ENCODE measurements around the gene MRPS6. TPM values are rescaled to one million over a fixed set of nuclear protein-coding genes. Genes with fewer than 3 reads are reported as not detected.

MRPS6 gene
- total RNA-seq, 1 experiment from 2014 or later, result 56.8 TPM

- Histone ChIP-seq H3K27me3 (ENCODE audit: low read length) (no peaks in the 10 kb centered on the region), H3K4me3 (ENCODE audit: low read length) (no peak overlapping the region), H3K27ac (ENCODE audit: low read length) (no peak overlapping the region), H3K4me2 (ENCODE audit: low read depth, low read length, poor library complexity, severe bottlenecking) (no peak overlapping the region), H3K9me2 (replicated peaks; ENCODE audit: insufficient read depth, low read length) (no peaks in the 10 kb centered on the region), H2AFZ (ENCODE audit: low read length) (no peak overlapping the region), H3K79me2 (ENCODE audit: low read length) (no peaks in the 10 kb centered on the region), H3K4me1 (ENCODE audit: low read length) (no peaks in the 10 kb centered on the region), H3K9ac (ENCODE audit: low read length) (no peak overlapping the region), H3K36me3 (ENCODE audit: insufficient read depth, low read length) (no peaks in the 10 kb centered on the region; the same call in 1 of the 2 replicates), H3K9me3 (ENCODE audit: low read length) (peaks cover 42% of the 10 kb centered on the region), H4K20me1 (ENCODE audit: insufficient read depth, low read depth, low read length) (no peaks in the 10 kb centered on the region)
- no peak for DNase-seq
Observed at GRCh38 chr21:34170886-34171285, 97.5 kb downstream of the MRPS6 start.

- H3K9me3 ChIP-seq (ENCODE audit: low read length), result peaks cover 15% of the 10 kb centered on the region
- H3K4me2 ChIP-seq (ENCODE audit: low read depth, low read length, poor library complexity, severe bottlenecking), result no peak overlapping the region
- no peaks in the 10 kb centered on the region for H3K27me3 ChIP-seq (ENCODE audit: low read length)
- no peaks in the 10 kb centered on the region; the same call in 1 of the 2 replicates for H3K36me3 ChIP-seq (ENCODE audit: insufficient read depth, low read length)
- no peak overlapping the region for H3K9ac ChIP-seq (ENCODE audit: low read length)
- no peaks in the 10 kb centered on the region for H3K79me2 ChIP-seq (ENCODE audit: low read length)
- no peak overlapping the region for H3K4me3 ChIP-seq (ENCODE audit: low read length)
- no peak for DNase-seq
- H3K9me2 ChIP-seq (replicated peaks; ENCODE audit: insufficient read depth, low read length), result no peaks in the 10 kb centered on the region
- no peaks in the 10 kb centered on the region for H3K4me1 ChIP-seq (ENCODE audit: low read length)
- H4K20me1 ChIP-seq (ENCODE audit: insufficient read depth, low read depth, low read length), result no peaks in the 10 kb centered on the region
- no peak overlapping the region for H2AFZ ChIP-seq (ENCODE audit: low read length)
- H3K27ac ChIP-seq (ENCODE audit: low read length), result no peak overlapping the region
Observed at GRCh38 chr21:34174470-34174869, 101.1 kb downstream of the MRPS6 start.

GRCh38 chr21:34176448-34176847, 103.1 kb downstream of the MRPS6 start:
- Histone ChIP-seq H3K36me3 (ENCODE audit: insufficient read depth, low read length) (no peaks in the 10 kb centered on the region), H3K27ac (ENCODE audit: low read length) (no peak overlapping the region), H3K9me2 (replicated peaks; ENCODE audit: insufficient read depth, low read length) (no peaks in the 10 kb centered on the region), H3K4me3 (ENCODE audit: low read length) (no peak overlapping the region), H3K79me2 (ENCODE audit: low read length) (no peaks in the 10 kb centered on the region), H3K27me3 (ENCODE audit: low read length) (no peaks in the 10 kb centered on the region), H4K20me1 (ENCODE audit: insufficient read depth, low read depth, low read length) (no peaks in the 10 kb centered on the region), H3K9ac (ENCODE audit: low read length) (no peak overlapping the region), H3K4me2 (ENCODE audit: low read depth, low read length, poor library complexity, severe bottlenecking) (no peak overlapping the region), H3K9me3 (ENCODE audit: low read length) (peaks cover 15% of the 10 kb centered on the region), H2AFZ (ENCODE audit: low read length) (no peak overlapping the region), H3K4me1 (ENCODE audit: low read length) (no peaks in the 10 kb centered on the region)
- DNase-seq, result no peak

GRCh38 chr21:34177919-34178567, 104.7 kb downstream of the MRPS6 start:
- H3K4me1 ChIP-seq (ENCODE audit: low read length), result no peaks in the 10 kb centered on the region
- no peak for DNase-seq
- no peaks in the 10 kb centered on the region for H4K20me1 ChIP-seq (ENCODE audit: insufficient read depth, low read depth, low read length)
- no peaks in the 10 kb centered on the region for H3K79me2 ChIP-seq (ENCODE audit: low read length)
- no peak overlapping the region for H3K4me3 ChIP-seq (ENCODE audit: low read length)
- no peak overlapping the region for H2AFZ ChIP-seq (ENCODE audit: low read length)
- no peaks in the 10 kb centered on the region for H3K9me2 ChIP-seq (replicated peaks; ENCODE audit: insufficient read depth, low read length)
- no peaks in the 10 kb centered on the region; the same call in 1 of the 2 replicates for H3K36me3 ChIP-seq (ENCODE audit: insufficient read depth, low read length)
- no peaks in the 10 kb centered on the region for H3K27me3 ChIP-seq (ENCODE audit: low read length)
- H3K27ac ChIP-seq (ENCODE audit: low read length), result no peak overlapping the region
- no peak overlapping the region for H3K4me2 ChIP-seq (ENCODE audit: low read depth, low read length, poor library complexity, severe bottlenecking)
- no peak overlapping the region for H3K9ac ChIP-seq (ENCODE audit: low read length)
- peaks cover 4% of the 10 kb centered on the region; the same call in 1 of the 2 replicates for H3K9me3 ChIP-seq (ENCODE audit: low read length)

- H2AFZ ChIP-seq (ENCODE audit: low read length), result no peak overlapping the region
- DNase-seq, result no peak
Observed at GRCh38 chr21:34179204-34179935, 106.0 kb downstream of the MRPS6 start.

GRCh38 chr21:34180407-34180806, 107.0 kb downstream of the MRPS6 start:
- H3K9me2 ChIP-seq (replicated peaks; ENCODE audit: insufficient read depth, low read length), result no peaks in the 10 kb centered on the region
- H3K4me1 ChIP-seq (ENCODE audit: low read length), result no peaks in the 10 kb centered on the region
- H3K27me3 ChIP-seq (ENCODE audit: low read length), result no peaks in the 10 kb centered on the region
- H3K27ac ChIP-seq (ENCODE audit: low read length), result no peak overlapping the region
- H2AFZ ChIP-seq (ENCODE audit: low read length), result no peak overlapping the region
- no peak overlapping the region for H3K4me2 ChIP-seq (ENCODE audit: low read depth, low read length, poor library complexity, severe bottlenecking)
- no peaks in the 10 kb centered on the region; the same call in 1 of the 2 replicates for H3K36me3 ChIP-seq (ENCODE audit: insufficient read depth, low read length)
- H4K20me1 ChIP-seq (ENCODE audit: insufficient read depth, low read depth, low read length), result no peaks in the 10 kb centered on the region
- H3K9ac ChIP-seq (ENCODE audit: low read length), result no peak overlapping the region
- no peaks in the 10 kb centered on the region for H3K9me3 ChIP-seq (ENCODE audit: low read length)
- H3K4me3 ChIP-seq (ENCODE audit: low read length), result no peak overlapping the region
- H3K79me2 ChIP-seq (ENCODE audit: low read length), result no peaks in the 10 kb centered on the region
- DNase-seq, result no peak

More at GRCh38 chr21:34179204-34179935, 106.0 kb downstream of the MRPS6 start:
- Histone ChIP-seq H3K36me3 (ENCODE audit: insufficient read depth, low read length) (no peaks in the 10 kb centered on the region; the same call in 1 of the 2 replicates), H3K27me3 (ENCODE audit: low read length) (no peaks in the 10 kb centered on the region), H3K4me3 (ENCODE audit: low read length) (no peak overlapping the region), H3K79me2 (ENCODE audit: low read length) (no peaks in the 10 kb centered on the region), H3K27ac (ENCODE audit: low read length) (no peak overlapping the region), H3K9me2 (replicated peaks; ENCODE audit: insufficient read depth, low read length) (no peaks in the 10 kb centered on the region), H3K9ac (ENCODE audit: low read length) (no peak overlapping the region), H3K4me1 (ENCODE audit: low read length) (no peaks in the 10 kb centered on the region), H3K9me3 (ENCODE audit: low read length) (no peaks in the 10 kb centered on the region), H3K4me2 (ENCODE audit: low read depth, low read length, poor library complexity, severe bottlenecking) (no peak overlapping the region), H4K20me1 (ENCODE audit: insufficient read depth, low read depth, low read length) (no peaks in the 10 kb centered on the region)

GRCh38 chr21:34180826-34181359, 107.5 kb downstream of the MRPS6 start:
- Histone ChIP-seq H3K36me3 (ENCODE audit: insufficient read depth, low read length) (no peaks in the 10 kb centered on the region; the same call in 1 of the 2 replicates), H3K4me2 (ENCODE audit: low read depth, low read length, poor library complexity, severe bottlenecking) (no peak overlapping the region), H3K79me2 (ENCODE audit: low read length) (no peaks in the 10 kb centered on the region), H2AFZ (ENCODE audit: low read length) (no peak overlapping the region), H3K4me3 (ENCODE audit: low read length) (no peak overlapping the region), H3K9me2 (replicated peaks; ENCODE audit: insufficient read depth, low read length) (no peaks in the 10 kb centered on the region), H3K4me1 (ENCODE audit: low read length) (no peaks in the 10 kb centered on the region), H3K9me3 (ENCODE audit: low read length) (no peaks in the 10 kb centered on the region), H3K9ac (ENCODE audit: low read length) (no peak overlapping the region), H4K20me1 (ENCODE audit: insufficient read depth, low read depth, low read length) (no peaks in the 10 kb centered on the region), H3K27ac (ENCODE audit: low read length) (no peak overlapping the region), H3K27me3 (ENCODE audit: low read length) (no peaks in the 10 kb centered on the region)
- no peak for DNase-seq

- H2AFZ ChIP-seq (ENCODE audit: low read length), result no peak overlapping the region
Observed at GRCh38 chr21:34181431-34182039, 108.2 kb downstream of the MRPS6 start.

More at GRCh38 chr21:34181431-34182039, 108.2 kb downstream of the MRPS6 start:
- no peaks in the 10 kb centered on the region for H3K79me2 ChIP-seq (ENCODE audit: low read length)
- H3K4me3 ChIP-seq (ENCODE audit: low read length), result no peak overlapping the region
- H3K27ac ChIP-seq (ENCODE audit: low read length), result no peak overlapping the region
- H3K36me3 ChIP-seq (ENCODE audit: insufficient read depth, low read length), result no peaks in the 10 kb centered on the region; the same call in 1 of the 2 replicates
- no peaks in the 10 kb centered on the region for H3K4me1 ChIP-seq (ENCODE audit: low read length)
- H3K9me2 ChIP-seq (replicated peaks; ENCODE audit: insufficient read depth, low read length), result no peaks in the 10 kb centered on the region
- H4K20me1 ChIP-seq (ENCODE audit: insufficient read depth, low read depth, low read length), result no peaks in the 10 kb centered on the region
- H3K4me2 ChIP-seq (ENCODE audit: low read depth, low read length, poor library complexity, severe bottlenecking), result no peak overlapping the region
- H3K27me3 ChIP-seq (ENCODE audit: low read length), result no peaks in the 10 kb centered on the region
- DNase-seq, result no peak
- no peak overlapping the region for H3K9ac ChIP-seq (ENCODE audit: low read length)
- no peaks in the 10 kb centered on the region for H3K9me3 ChIP-seq (ENCODE audit: low read length)

All from Karpas-422 (cell line).